ENCODE measurements around the gene KLHL29. TPM values are rescaled to one million over a fixed set of nuclear protein-coding genes. Genes with fewer than 3 reads are reported as not detected.
A peak's percentile ranks its signal among the peaks of the same experiment; 100 is the strongest.

KLHL29 gene
- polyA plus RNA-seq, 3 donors, result 0.03 TPM; not detected in 2

GRCh38 chr2:23661276-23662050 lies 276.5 kb downstream of the KLHL29 start:
- H3K9me3 Mint-ChIP-seq, result peaks cover 0 to 4% (median 0%) of the 10 kb centered on the region in 7 donors
- intact Hi-C loops (cut with micrococcal nuclease), result no loop called here
- H4K20me1 ChIP-seq (ENCODE audit: insufficient read depth, low read length), result no peaks in the 10 kb centered on the region

GRCh38 chr2:23662466-23662865 lies 277.5 kb downstream of the KLHL29 start:
- TF ChIP-seq, protein P1, sequence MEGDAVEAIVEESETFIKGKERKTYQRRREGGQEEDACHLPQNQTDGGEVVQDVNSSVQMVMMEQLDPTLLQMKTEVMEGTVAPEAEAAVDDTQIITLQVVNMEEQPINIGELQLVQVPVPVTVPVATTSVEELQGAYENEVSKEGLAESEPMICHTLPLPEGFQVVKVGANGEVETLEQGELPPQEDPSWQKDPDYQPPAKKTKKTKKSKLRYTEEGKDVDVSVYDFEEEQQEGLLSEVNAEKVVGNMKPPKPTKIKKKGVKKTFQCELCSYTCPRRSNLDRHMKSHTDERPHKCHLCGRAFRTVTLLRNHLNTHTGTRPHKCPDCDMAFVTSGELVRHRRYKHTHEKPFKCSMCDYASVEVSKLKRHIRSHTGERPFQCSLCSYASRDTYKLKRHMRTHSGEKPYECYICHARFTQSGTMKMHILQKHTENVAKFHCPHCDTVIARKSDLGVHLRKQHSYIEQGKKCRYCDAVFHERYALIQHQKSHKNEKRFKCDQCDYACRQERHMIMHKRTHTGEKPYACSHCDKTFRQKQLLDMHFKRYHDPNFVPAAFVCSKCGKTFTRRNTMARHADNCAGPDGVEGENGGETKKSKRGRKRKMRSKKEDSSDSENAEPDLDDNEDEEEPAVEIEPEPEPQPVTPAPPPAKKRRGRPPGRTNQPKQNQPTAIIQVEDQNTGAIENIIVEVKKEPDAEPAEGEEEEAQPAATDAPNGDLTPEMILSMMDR (IDR thresholded peaks at IDR 0.05), result no peak
- Mint-ChIP-seq H3K9me3 (peaks cover 0 to 4% (median 0%) of the 10 kb centered on the region in 7 donors), H3K27me3 (ENCODE audit: low read depth in 3 of 3) (peaks cover 20 to 48% (median 26%) of the 10 kb centered on the region in 3 donors), H3K4me3 (no peak overlapping the region), H3K36me3 (no peaks in the 10 kb centered on the region), H3K27ac (peak overlapping the region in 1 of 7 donors; percentile 31), H3K4me1 (peaks cover 6% of the 10 kb centered on the region)
- no peak for DNase-seq
- no peaks in the 10 kb centered on the region for H4K20me1 ChIP-seq (ENCODE audit: insufficient read depth, low read length)
- H3K9ac ChIP-seq (ENCODE audit: insufficient read depth, low read length, poor library complexity, severe bottlenecking), result no peak overlapping the region
- no peak overlapping the region for H3K4me2 ChIP-seq (replicated peaks; ENCODE audit: extremely low read depth, low read length, poor library complexity, severe bottlenecking)
- intact Hi-C loops (cut with micrococcal nuclease), result no loop called here
- H3K4me1 ChIP-seq (ENCODE audit: control insufficient read depth in 1 of 2, insufficient read depth in 2 of 2, low read length in 2 of 2), result peaks cover 0 to 5% of the 10 kb centered on the region in 2 donors
- 71% methylated on average over 4 of the region's 6 CpGs for WGBS (ENCODE audit: insufficient coverage)
- H3K27me3 ChIP-seq (ENCODE audit: control insufficient read depth in 2 of 2, insufficient read depth in 2 of 2, low read length in 2 of 2), result peaks cover 0 to 21% of the 10 kb centered on the region in 2 donors
- no peaks in the 10 kb centered on the region for H3K9me3 ChIP-seq (replicated peaks in 1 of 2; ENCODE audit: control insufficient read depth in 1 of 2, insufficient read depth in 1 of 2, low read length in 2 of 2)
- no peak overlapping the region for H2AFZ ChIP-seq (ENCODE audit: insufficient read depth, low read depth, low read length, poor library complexity, severe bottlenecking)
- no peak overlapping the region for H3K27ac ChIP-seq (ENCODE audit: low read depth in 1 of 2, low read length in 2 of 2)
- no peaks in the 10 kb centered on the region for H3K79me2 ChIP-seq (ENCODE audit: insufficient read depth, low read length)
- no peaks in the 10 kb centered on the region for H3K36me3 ChIP-seq (replicated peaks in 1 of 2; ENCODE audit: control insufficient read depth in 1 of 2, insufficient read depth in 2 of 2, low read length in 2 of 2)
- H3K4me3 ChIP-seq (replicated peaks in 1 of 3; ENCODE audit: low read depth in 2 of 3, low read length in 3 of 3), result no peak overlapping the region

More at GRCh38 chr2:23661276-23662050, 276.5 kb downstream of the KLHL29 start:
- no peak overlapping the region for H3K4me3 ChIP-seq (replicated peaks in 1 of 3; ENCODE audit: low read depth in 2 of 3, low read length in 3 of 3)
- TF ChIP-seq, protein P1 (IDR thresholded peaks at IDR 0.05), result no peak
- no peaks in the 10 kb centered on the region for H3K36me3 ChIP-seq (replicated peaks in 1 of 2; ENCODE audit: control insufficient read depth in 1 of 2, insufficient read depth in 2 of 2, low read length in 2 of 2)
- H3K4me2 ChIP-seq (replicated peaks; ENCODE audit: extremely low read depth, low read length, poor library complexity, severe bottlenecking), result no peak overlapping the region
- no peaks in the 10 kb centered on the region for H3K36me3 Mint-ChIP-seq
- no peak for DNase-seq
- H3K27ac ChIP-seq (ENCODE audit: low read depth in 1 of 2, low read length in 2 of 2), result no peak overlapping the region
- H3K27me3 Mint-ChIP-seq (ENCODE audit: low read depth in 3 of 3), result peaks cover 20 to 51% (median 26%) of the 10 kb centered on the region in 3 donors
- WGBS (ENCODE audit: insufficient coverage), result 87% methylated on average over 10 of the region's 11 CpGs
- H3K27ac Mint-ChIP-seq, result no peak overlapping the region
- peaks cover 0 to 21% of the 10 kb centered on the region in 2 donors for H3K27me3 ChIP-seq (ENCODE audit: control insufficient read depth in 2 of 2, insufficient read depth in 2 of 2, low read length in 2 of 2)
- no peak overlapping the region for H3K9ac ChIP-seq (ENCODE audit: insufficient read depth, low read length, poor library complexity, severe bottlenecking)
- no peak overlapping the region for H2AFZ ChIP-seq (ENCODE audit: insufficient read depth, low read depth, low read length, poor library complexity, severe bottlenecking)
- no peak overlapping the region for H3K4me3 Mint-ChIP-seq
- peaks cover 0 to 5% of the 10 kb centered on the region in 2 donors for H3K4me1 ChIP-seq (ENCODE audit: control insufficient read depth in 1 of 2, insufficient read depth in 2 of 2, low read length in 2 of 2)
- no peaks in the 10 kb centered on the region for H3K9me3 ChIP-seq (replicated peaks in 1 of 2; ENCODE audit: control insufficient read depth in 1 of 2, insufficient read depth in 1 of 2, low read length in 2 of 2)
- H3K4me1 Mint-ChIP-seq, result peaks cover 6% of the 10 kb centered on the region
- no peaks in the 10 kb centered on the region for H3K79me2 ChIP-seq (ENCODE audit: insufficient read depth, low read length)
